HFF-Myc (cell line): Measurements from ENCODE around the gene FHAD1.

Experiments used
- DNase-seq: peaks from one replicate; pipeline ENCODE4 v3.0.0-alpha.2; 2011; ENCODE audit warnings: low read depth; ENCODE audit errors: extremely low read depth
- H3K4me3 ChIP-seq: replicated peaks from 2 replicates; pipeline ENCODE4 v1.5.1; 2011; ENCODE audit warnings: low read depth, mild to moderate bottlenecking, control low read depth, low read length
- TF ChIP-seq, protein P1 (sequence below): IDR thresholded peaks from 2 replicates; pipeline ENCODE4 v1.5.1; 2012; ENCODE audit warnings: mild to moderate bottlenecking, low read depth, low read length, control low read depth; ENCODE audit errors: missing control alignments

FHAD1 gene

DNA sequence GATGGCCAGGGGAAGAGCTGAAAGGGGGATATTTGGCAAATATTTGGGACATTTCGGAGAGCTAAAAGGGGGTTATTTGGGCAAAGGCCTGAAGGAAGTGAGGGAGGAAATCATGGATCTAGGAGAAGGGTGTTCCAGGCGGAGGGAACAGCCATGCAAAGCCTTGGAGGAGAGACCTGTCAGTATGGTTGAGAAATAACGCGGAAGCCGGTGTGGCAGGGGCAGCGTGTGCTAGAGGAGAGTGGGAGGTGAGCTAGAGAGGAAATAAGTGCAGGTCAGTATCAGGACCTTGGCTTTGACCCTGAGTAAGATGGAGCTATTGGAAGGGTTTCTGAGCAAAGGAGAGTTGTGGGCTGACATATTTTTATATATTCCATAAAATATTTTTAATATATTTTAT is 194.2 kb downstream of the FHAD1 start:
- TF ChIP-seq, protein P1, sequence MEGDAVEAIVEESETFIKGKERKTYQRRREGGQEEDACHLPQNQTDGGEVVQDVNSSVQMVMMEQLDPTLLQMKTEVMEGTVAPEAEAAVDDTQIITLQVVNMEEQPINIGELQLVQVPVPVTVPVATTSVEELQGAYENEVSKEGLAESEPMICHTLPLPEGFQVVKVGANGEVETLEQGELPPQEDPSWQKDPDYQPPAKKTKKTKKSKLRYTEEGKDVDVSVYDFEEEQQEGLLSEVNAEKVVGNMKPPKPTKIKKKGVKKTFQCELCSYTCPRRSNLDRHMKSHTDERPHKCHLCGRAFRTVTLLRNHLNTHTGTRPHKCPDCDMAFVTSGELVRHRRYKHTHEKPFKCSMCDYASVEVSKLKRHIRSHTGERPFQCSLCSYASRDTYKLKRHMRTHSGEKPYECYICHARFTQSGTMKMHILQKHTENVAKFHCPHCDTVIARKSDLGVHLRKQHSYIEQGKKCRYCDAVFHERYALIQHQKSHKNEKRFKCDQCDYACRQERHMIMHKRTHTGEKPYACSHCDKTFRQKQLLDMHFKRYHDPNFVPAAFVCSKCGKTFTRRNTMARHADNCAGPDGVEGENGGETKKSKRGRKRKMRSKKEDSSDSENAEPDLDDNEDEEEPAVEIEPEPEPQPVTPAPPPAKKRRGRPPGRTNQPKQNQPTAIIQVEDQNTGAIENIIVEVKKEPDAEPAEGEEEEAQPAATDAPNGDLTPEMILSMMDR: no peak
- DNase-seq: no peak
- H3K4me3 ChIP-seq: no peak overlapping the region

DNA sequence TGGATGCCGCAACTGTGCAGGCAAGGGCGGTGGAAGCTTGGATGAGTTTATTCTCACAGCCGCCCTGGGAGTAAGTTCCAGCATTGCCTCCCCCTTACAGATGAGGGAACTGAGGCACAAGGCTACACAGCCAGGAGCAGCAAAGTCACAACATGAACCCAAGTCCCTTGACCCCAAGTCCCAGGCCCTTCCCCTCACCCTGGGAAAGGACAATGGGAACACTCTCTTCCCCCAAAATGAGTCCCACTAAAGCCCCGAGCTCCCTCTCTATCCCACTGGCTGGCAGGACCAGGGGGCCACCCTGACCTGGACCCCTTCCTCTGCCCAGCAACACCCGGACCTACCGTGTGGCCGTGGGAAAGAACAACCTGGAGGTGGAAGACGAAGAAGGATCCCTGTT is 195.1 kb downstream of the FHAD1 start:
- no peak overlapping the region for H3K4me3 ChIP-seq
- DNase-seq: no peak
- TF ChIP-seq, protein P1: no peak

DNA sequence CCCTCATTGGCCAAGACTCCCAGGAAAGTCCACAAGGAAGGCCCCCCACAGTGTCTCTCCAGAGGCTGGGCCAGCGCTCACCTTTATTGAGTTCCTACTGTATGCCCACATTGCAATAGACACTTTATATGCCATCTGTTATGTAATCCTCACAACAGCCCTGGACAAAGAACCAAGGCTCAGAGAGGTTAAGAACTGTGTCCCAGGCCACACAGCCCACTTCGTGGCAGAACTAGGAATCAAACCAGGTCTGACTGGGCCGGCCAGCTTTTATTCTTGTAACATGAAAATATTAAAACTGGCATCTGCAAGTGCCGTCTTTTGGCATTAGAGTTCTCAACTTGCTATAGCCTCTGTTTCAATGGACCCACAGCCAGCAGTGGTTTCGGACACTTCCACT is 195.7 kb downstream of the FHAD1 start:
- DNase-seq: no peak
- TF ChIP-seq, protein P1: no peak
- no peak overlapping the region for H3K4me3 ChIP-seq

DNA sequence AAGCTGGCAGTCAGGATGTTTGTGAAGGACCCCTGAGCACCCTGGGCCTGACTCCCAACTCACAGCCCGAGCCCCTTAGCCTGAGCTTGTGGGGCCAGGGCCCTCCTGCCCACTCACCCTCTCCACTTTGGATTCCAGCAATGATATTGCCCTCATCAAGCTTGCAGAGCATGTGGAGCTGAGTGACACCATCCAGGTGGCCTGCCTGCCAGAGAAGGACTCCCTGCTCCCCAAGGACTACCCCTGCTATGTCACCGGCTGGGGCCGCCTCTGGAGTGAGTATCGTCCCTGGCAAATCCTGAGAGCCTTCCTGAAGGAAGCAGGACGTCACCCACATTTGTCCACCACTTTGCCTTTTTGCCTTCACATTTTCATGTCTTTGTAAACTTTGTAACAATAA is 196.3 kb downstream of the FHAD1 start:
- H3K4me3 ChIP-seq: no peak overlapping the region
- no peak for DNase-seq
- TF ChIP-seq, protein P1: no peak

DNA sequence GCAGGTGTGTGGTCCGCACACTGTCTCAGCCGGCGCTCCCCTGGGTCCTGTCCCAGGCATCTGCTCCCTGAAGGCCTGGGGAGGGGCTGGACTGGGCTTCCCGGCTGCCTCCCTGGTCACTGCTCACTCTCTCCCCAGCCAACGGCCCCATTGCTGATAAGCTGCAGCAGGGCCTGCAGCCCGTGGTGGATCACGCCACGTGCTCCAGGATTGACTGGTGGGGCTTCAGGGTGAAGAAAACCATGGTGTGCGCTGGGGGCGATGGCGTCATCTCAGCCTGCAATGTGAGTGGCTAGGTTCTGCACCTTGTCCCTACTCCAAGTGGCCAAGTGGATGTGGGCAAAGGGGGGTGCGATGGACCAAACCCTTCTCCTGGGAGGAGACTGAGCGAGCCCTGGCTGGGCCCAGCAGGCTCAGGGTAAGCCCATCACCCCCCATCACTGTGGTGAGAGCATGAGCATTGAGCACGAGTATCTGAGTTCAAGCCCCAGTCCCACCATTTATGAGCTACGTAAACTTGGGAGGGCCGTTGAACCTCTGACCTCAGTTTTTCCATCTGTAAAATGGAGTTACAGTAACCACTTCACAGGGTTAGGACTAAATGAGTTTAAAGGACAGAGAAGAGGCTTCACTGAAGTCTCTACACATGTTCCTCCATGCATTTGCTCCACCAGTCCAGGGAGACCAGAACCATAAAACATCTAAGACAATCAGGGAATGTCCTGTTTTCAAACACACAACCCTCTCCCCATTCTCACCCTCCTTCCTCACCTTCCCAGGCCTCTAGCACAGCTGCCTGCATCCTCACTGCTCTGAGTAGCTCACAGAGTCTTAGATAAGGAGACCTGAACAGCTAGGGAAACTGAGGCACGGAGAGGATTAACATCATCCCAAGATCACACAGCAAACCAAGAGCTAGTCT is 197.7 kb downstream of the FHAD1 start:
- H3K4me3 ChIP-seq: no peak overlapping the region
- TF ChIP-seq, protein P1: no peak
- DNase-seq: no peak

DNA sequence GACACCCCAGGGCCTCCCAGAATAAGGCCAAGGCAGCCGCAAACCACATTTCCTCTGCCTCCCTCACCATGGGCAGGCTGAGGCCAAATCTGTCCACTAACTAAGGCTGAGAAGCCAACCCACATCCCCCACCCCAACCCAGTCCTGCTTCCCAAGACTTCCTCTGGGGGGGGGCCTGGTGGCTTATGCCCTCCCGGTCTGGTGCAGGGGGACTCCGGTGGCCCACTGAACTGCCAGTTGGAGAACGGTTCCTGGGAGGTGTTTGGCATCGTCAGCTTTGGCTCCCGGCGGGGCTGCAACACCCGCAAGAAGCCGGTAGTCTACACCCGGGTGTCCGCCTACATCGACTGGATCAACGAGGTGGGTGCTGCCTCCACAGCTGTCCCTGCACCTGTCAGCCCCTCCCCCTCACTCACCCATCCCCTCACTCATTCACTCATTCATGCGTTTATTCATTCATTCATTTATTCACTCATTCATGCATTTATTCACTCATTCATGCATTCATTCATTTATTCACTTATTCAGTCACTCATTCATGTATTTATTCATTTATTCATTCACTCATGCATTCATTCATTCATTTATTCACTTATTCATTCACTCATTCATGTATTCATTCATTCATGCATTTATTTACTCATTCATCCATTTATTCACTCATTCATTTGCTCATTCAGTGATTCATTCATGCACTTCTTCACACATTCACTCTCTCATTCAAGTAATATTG is 198.5 kb downstream of the FHAD1 start:
- H3K4me3 ChIP-seq: no peak overlapping the region
- no peak for DNase-seq
- TF ChIP-seq, protein P1: no peak
